Measurements from ENCODE around the gene IL36RN. TPM values are rescaled to one million over a fixed set of nuclear protein-coding genes. Genes with fewer than 3 reads are reported as not detected.

Gene IL36RN
- total and polyA plus RNA-seq, 2 of the 13 experiments (the other 11 are each of a cell fraction or from before 2014, with no cell fraction given), result not detected

DNA sequence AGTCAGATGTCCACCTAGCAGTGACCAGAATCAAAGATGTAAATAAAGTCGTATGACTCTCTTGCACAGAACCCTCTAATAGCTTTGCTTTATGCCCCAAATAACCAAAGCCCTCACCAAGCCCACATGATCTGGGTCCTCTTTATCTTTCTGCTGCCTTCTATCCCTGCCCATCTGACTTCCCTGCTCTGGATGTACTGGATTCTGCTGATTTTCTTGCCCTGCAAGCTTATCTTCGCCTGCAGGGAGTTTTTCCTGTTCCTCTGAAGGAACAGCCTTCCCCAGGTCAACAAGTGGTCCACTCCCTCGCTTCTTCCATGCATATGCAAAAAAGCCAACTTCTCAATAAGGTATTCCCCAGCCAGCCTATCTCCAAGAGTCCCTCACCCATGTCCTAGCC lies 25.0 kb upstream of the IL36RN start:
- no peaks in the 10 kb centered on the region for H3K4me1 ChIP-seq (ENCODE audit: insufficient read depth, low read length)
- ChIA-PET CTCF (ENCODE audit: low intra/inter-chr PET ratio, low total read pairs) (no interaction called here), POLR2A (no interaction called here)
- H3K9ac ChIP-seq (ENCODE audit: insufficient read depth, low read depth, low read length), result no peak overlapping the region
- H3K4me2 ChIP-seq (ENCODE audit: low read depth, low read length), result no peak overlapping the region
- H3K9me3 ChIP-seq (ENCODE audit: low read length), result no peaks in the 10 kb centered on the region
- no TSS peak for BruUV-seq (replicated peaks)
- H3K79me2 ChIP-seq (ENCODE audit: insufficient read depth, low read length), result no peaks in the 10 kb centered on the region
- no peak overlapping the region for H2AFZ ChIP-seq (ENCODE audit: low read length)
- no peak overlapping the region for H3K27ac ChIP-seq (ENCODE audit: extremely low read length, insufficient read depth, low read length)
- peaks cover 0 to 4% of the 10 kb centered on the region in 2 experiments; a peak in 2 of 5 replicates for H3K27me3 ChIP-seq (ENCODE audit: control insufficient read depth in 1 of 2, insufficient read depth in 2 of 2, low read length in 2 of 2)
- FAIRE-seq, result no peak
- TF ChIP-seq PITX1 (CRISPR knock-in tag; IDR thresholded peaks at IDR 0.05) (no peak), ZMYM4 (CRISPR knock-in tag; IDR thresholded peaks at IDR 0.05) (no peak), MATR3 (CRISPR knock-in tag; IDR thresholded peaks at IDR 0.05) (no peak), THAP8 (CRISPR knock-in tag; IDR thresholded peaks at IDR 0.05; ENCODE audit: borderline replicate concordance) (no peak), JUNB (CRISPR knock-in tag; IDR thresholded peaks at IDR 0.05; ENCODE audit: borderline replicate concordance) (no peak), ZSCAN30 (CRISPR knock-in tag; IDR thresholded peaks at IDR 0.05) (no peak), ZNF768 (CRISPR knock-in tag; IDR thresholded peaks at IDR 0.05) (no peak), KLF16 (CRISPR knock-in tag; IDR thresholded peaks at IDR 0.05) (no peak), SRF (IDR thresholded peaks at IDR 0.05; ENCODE audit: low read depth, low read length) (no peak), MYNN (CRISPR knock-in tag; IDR thresholded peaks at IDR 0.05; ENCODE audit: low read depth) (no peak), DDIT3 (CRISPR knock-in tag; IDR thresholded peaks at IDR 0.05) (no peak), TMF1 (CRISPR knock-in tag; IDR thresholded peaks at IDR 0.05; ENCODE audit: low read depth) (no peak)
- TF ChIP-seq, protein P1, sequence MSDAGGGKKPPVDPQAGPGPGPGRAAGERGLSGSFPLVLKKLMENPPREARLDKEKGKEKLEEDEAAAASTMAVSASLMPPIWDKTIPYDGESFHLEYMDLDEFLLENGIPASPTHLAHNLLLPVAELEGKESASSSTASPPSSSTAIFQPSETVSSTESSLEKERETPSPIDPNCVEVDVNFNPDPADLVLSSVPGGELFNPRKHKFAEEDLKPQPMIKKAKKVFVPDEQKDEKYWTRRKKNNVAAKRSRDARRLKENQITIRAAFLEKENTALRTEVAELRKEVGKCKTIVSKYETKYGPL (CRISPR knock-in tag; IDR thresholded peaks at IDR 0.05), result no peak
- DNase-seq (ENCODE audit: low spot score), result no peak
- 6% methylated on average over 3 of the region's 3 CpGs for WGBS (ENCODE audit: low lambda C conversion rate)
- intact Hi-C loops (cut with micrococcal nuclease; ENCODE audit: unreplicated experiment) (no loop called here), in situ Hi-C loops (cut with HindIII; ENCODE audit: extremely low pct_ligation_motif_present, low pct_unique_long_range_greater_than_20kb) (no loop called here)
- H3K4me3 ChIP-seq (replicated peaks in 1 of 3; ENCODE audit: insufficient read depth in 1 of 3, low read depth in 2 of 3, low read length in 3 of 3), result no peak overlapping the region
- H3K36me3 ChIP-seq (replicated peaks in 1 of 2; ENCODE audit: control insufficient read depth in 1 of 2, insufficient read depth in 2 of 2, low read length in 2 of 2), result no peaks in the 10 kb centered on the region
- no peaks in the 10 kb centered on the region for H4K20me1 ChIP-seq (ENCODE audit: insufficient read depth, low read length)
- no peak for ATAC-seq

Measured in HepG2 (cell line).